Aorta (tissue), 5 donors: ENCODE results near the gene FBXL3. TPM values are rescaled to one million over a fixed set of nuclear protein-coding genes. Genes with fewer than 3 reads are reported as not detected.

Experiments used
- ATAC-seq: fragments of 200-7000 bp; cut with Tn5 transposase; one replicate; pipeline ENCODE4 v1.9.1; 2022; ENCODE audit warnings: moderate library complexity; ENCODE audit not compliant: low FRiP score
- DNase-seq, 2 donors: peaks; one replicate each; pipeline ENCODE4 v3.0.0-alpha.2; 2020
- H3K27ac ChIP-seq, 2 donors: one replicate each; pipeline ENCODE4 v1.5.1; 2013; ENCODE audit warnings: low read length in 2 of 2, mild to moderate bottlenecking in 2 of 2, moderate library complexity in 2 of 2, control low read depth in 1 of 2, inconsistent platforms in 1 of 2, low read depth in 1 of 2
- H3K27me3 ChIP-seq, 2 donors: one replicate each; pipeline ENCODE4 v1.6.1; 2013; ENCODE audit warnings: control low read depth in 1 of 2, low read length in 1 of 2, mild to moderate bottlenecking in 1 of 2, moderate library complexity in 1 of 2; ENCODE audit not compliant: insufficient read depth in 2 of 2, control insufficient read depth in 1 of 2
- H3K36me3 ChIP-seq, 2 donors: one replicate each; pipeline ENCODE4 v1.6.1; 2013; ENCODE audit warnings: control low read depth in 1 of 2, low read length in 1 of 2, mild to moderate bottlenecking in 1 of 2; ENCODE audit not compliant: insufficient read depth in 2 of 2, control insufficient read depth in 1 of 2
- H3K4me1 ChIP-seq, 2 donors: one replicate each; pipeline ENCODE4 v1.6.1; 2013; ENCODE audit warnings: low read length in 2 of 2, control low read depth in 1 of 2, mild to moderate bottlenecking in 1 of 2, moderate library complexity in 1 of 2; ENCODE audit not compliant: insufficient read depth in 2 of 2, control insufficient read depth in 1 of 2
- H3K4me3 ChIP-seq, 2 donors: one replicate each; pipeline ENCODE4 v1.5.1; 2013; ENCODE audit warnings: low read length in 2 of 2, control low read depth in 1 of 2, mild to moderate bottlenecking in 1 of 2
- H3K9me3 ChIP-seq: one replicate; pipeline ENCODE4 v1.6.1; 2013; ENCODE audit warnings: mild to moderate bottlenecking, low read length; ENCODE audit not compliant: control insufficient read depth
- WGBS, 2 donors: extraction: QIAGEN DNeasy Blood & Tissue Kit; methylation state at CpG; one replicate each; pipeline ENCODE4 v1.1.7; 2013; 5-methylcytosine and 5-hydroxymethylcytosine counted together
- intact Hi-C, 2 donors: fragments of 100-400 bp; cut with DNase I; formaldehyde crosslinking; loops; one replicate each; pipeline versions ENCODE4 v1.14.2 to v1.15.0; 2022
- polyA plus RNA-seq, 2 donors: library from polyadenylated mRNA; stranded (reverse); fragments of 200-250 nt; gene quantifications; one replicate each; pipeline ENCODE4 v1.2.3, GENCODE V29; 2013
- total RNA-seq, 2 donors: library from RNA; stranded (reverse); fragmentation: NEBNext Ultra II Directional; extraction: Animal tissue kit (Norgen Biotek cat#: 25700); gene quantifications; one replicate each; pipeline ENCODE4 v1.2.1, GENCODE V29; 2021
- donor health status: healthy with polysubstance abuse.
- donor health status: Bipolar disorder and iron deficiency.
- donor health status: DM: no; HTN: no; CAD: no.
- donor health status: DM: no; HTN: no; CAD: no.
- donor health status: DM: yes; HTN: yes; CAD: no.

FBXL3 gene
- total and polyA plus RNA-seq, 4 donors = 38.7 to 73.9 (median 60.2) TPM

DNA sequence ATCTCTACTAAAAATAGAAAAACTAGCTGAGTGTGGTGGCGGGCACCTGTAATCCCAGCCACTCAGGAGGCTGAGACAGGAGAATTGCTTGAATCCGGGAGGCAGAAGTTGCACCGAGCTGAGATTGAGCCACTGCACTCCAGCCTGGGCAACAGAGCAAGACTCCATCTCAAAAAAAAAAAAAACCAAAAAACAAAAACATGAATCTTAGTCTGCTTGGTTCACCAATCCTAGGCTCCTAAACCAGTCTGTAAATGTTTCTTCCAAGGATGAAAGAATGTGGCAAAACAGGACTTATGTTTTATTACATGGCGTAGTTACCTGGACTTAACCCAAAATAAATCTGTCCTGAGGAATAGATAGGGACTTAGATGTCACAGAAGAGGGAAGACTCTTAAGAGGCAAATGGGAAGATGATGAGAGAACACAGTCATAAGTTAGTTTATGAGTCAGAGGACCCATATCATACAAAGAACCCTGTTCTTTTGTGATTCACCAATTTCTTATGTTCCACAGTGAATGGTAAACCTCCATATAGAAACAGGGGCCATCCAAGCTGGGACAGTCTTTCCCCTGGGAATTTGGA, 6.9 kb upstream of the FBXL3 start:
- intact Hi-C loops = no loop called here
- Histone ChIP-seq H3K9me3 (no peaks in the 10 kb centered on the region), H3K36me3 (no peaks in the 10 kb centered on the region), H3K4me3 (no peak overlapping the region), H3K27me3 (no peaks in the 10 kb centered on the region), H3K27ac (no peak overlapping the region), H3K4me1 (no peaks in the 10 kb centered on the region)
- DNase-seq (no peak), ATAC-seq (no peak)
- WGBS, 2 donors = 94 to 96% methylated on average over 4 of the region's 4 CpGs

DNA sequence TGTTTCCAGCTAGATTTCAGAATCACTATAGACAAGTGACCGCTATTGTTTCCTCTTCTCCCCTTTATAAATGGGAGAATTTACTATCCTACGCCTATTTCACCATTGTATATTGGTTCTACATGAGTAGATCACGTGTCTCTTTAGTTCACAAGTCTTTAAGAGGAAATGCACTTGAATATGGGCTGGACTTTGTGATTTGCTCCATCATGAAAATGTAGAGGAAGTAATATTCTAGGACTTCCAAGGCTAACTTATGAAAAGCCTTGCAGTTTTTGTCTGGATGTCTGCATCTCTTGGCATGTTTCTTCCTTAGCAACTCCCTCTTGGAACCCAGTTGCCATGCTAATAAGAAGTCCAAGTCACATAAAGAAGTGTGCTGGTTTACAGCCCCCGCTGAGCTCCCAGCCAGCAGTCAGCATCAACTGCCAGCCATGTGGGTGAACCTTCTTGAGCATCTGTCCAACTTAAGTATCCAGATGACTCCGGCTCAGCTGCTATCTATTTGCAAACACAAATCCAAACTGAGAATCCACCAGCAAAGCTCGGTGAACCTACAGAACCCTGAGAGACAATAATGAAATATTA, 4.8 kb upstream of the FBXL3 start:
- Histone ChIP-seq H3K36me3 (no peaks in the 10 kb centered on the region), H3K4me1 (no peaks in the 10 kb centered on the region), H3K27ac (no peak overlapping the region), H3K27me3 (no peaks in the 10 kb centered on the region), H3K9me3 (no peaks in the 10 kb centered on the region), H3K4me3 (no peak overlapping the region)
- intact Hi-C loops = no loop called here
- WGBS, 2 donors = 96 to 97% methylated on average over 6 of the region's 6 CpGs
- DNase-seq (no peak), ATAC-seq (no peak)

DNA sequence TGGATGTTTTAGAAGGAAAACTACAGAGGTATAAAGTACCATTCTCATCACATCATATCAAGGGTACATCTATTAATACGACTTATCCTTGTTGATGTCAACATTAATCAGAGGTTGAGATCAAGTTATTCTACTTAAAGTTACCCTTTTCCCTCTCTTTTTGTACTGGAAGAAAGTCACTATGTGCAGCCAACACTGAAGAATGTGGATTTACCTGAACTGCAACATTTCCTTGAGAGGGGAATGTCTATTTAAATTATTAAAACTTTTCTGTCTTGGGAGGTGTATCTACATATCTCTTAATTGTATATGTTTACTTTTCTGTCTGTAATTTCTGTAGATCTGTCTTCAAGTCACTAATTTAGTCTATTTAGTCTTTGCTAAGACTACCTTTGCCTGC, 2.5 kb upstream of the FBXL3 start:
- no peak overlapping the region for H3K27ac ChIP-seq
- H3K9me3 ChIP-seq = no peaks in the 10 kb centered on the region
- peaks cover 0 to 2% of the 10 kb centered on the region in 2 donors for H3K4me1 ChIP-seq
- no peak for ATAC-seq
- intact Hi-C loops = loop anchor here (10.0 kb wide), 1 partner anchor 295 kb away; the partner anchor contains the start of gene MYCBP2 (in 2 of the 2)
- no peaks in the 10 kb centered on the region for H3K27me3 ChIP-seq
- 95 to 97% methylated on average over 1 of the region's 1 CpG for WGBS, 2 donors
- H3K4me3 ChIP-seq = no peak overlapping the region
- DNase-seq = no peak
- H3K36me3 ChIP-seq = no peaks in the 10 kb centered on the region

DNA sequence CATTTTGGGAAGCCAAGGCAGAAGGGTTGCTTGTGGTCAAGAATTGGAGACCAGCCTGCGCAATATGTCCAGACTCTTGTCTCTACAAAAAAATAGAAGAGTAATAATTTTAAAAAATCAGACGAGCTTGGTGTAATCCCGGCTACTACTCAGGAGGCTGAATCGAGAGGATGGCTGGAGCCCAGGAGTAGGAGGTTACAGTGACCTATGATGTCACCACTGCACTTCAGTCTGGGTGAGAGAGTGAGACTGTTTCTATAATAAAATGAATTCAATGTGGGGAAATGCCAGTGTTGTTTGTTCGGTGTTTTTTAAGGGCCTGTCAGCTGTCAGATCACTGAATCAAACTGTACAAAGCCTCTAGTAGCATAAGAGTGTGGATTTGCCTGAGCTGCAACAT, 1.2 kb upstream of the FBXL3 start:
- intact Hi-C loops = loop anchor here (10.0 kb wide), 1 partner anchor 297 kb away; the partner anchor contains the start of gene MYCBP2 (in 2 of the 2)
- no peaks in the 10 kb centered on the region for H3K36me3 ChIP-seq
- ATAC-seq (no peak), DNase-seq (peak in 1 of 2 donors; percentile 57)
- H3K27me3 ChIP-seq = no peaks in the 10 kb centered on the region
- WGBS, 2 donors = 30 to 49% methylated on average over 5 of the region's 5 CpGs
- peak overlapping the region in 1 of 2 donors; percentile 38 for H3K27ac ChIP-seq
- peak overlapping the region; percentile 98 to 100 for H3K4me3 ChIP-seq
- no peaks in the 10 kb centered on the region for H3K9me3 ChIP-seq
- H3K4me1 ChIP-seq = peaks cover 0 to 2% of the 10 kb centered on the region in 2 donors

DNA sequence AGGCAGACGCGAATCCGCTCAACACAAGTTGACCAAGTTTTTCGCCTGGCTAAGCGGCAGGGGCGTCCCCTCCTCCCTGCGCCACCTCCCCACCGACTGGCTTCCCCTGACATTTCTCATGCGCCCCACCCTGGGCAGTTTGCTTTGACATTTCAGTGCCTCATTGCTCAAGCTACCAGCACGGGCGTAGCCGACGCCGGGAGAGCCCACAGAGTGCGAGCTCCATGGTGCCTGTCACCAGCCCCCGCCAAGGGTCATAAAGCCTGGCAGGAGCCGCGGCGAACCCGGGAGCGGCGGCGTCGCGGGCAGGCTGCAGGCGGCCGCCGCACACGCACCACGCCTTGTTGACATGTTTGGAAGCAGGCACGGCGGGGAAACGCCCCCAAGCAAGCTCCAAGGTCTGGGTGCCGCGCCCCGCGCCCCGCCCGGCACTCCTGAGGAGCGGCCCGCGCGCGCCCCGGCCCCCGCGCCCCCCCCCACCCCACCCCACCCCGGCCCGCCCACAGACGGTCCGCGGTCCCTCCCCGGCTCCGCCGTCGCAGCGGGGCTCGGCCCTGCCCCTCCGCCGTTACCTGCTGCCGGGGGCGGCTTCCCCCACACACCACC, 601 bp downstream of the FBXL3 start:
- no peaks in the 10 kb centered on the region for H3K27me3 ChIP-seq
- intact Hi-C loops = loop anchor here (10.0 kb wide), 1 partner anchor 298 kb away; the partner anchor contains the start of gene MYCBP2 (in 2 of the 2)
- DNase-seq (peak; percentile 86 to 92), ATAC-seq (peak; percentile 82)
- H3K27ac ChIP-seq = peak overlapping the region; percentile 92 to 99
- H3K4me3 ChIP-seq = peak overlapping the region; percentile 96 to 98
- 0 to 1% methylated on average over 33 to 61 of the region's 62 CpGs for WGBS, 2 donors
- no peaks in the 10 kb centered on the region for H3K9me3 ChIP-seq
- H3K4me1 ChIP-seq = peaks cover 0 to 2% of the 10 kb centered on the region in 2 donors
- no peaks in the 10 kb centered on the region for H3K36me3 ChIP-seq

DNA sequence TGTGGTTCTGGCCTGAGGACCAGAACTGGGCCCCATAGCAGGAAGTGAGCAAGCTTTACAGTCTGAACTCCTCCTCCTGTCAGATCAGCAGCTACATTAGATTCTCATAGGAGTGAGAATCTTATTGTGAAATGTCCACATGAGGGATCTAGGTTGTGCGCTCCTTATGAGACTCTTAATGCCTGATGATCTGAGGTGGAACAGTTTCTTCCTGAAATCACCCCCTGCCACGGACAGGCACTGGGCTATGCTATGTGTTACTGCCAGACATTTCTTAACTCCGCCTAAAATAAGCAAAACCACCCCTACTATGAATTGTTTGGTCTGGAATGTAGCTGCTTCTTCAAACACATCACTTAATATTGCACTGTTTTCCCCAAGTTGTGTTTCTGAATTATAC, 4.6 kb downstream of the FBXL3 start:
- H3K4me3 ChIP-seq = no peak overlapping the region
- no peak for ATAC-seq
- intact Hi-C loops = loop anchor here (10.0 kb wide), 1 partner anchor 302 kb away; the partner anchor contains the start of gene MYCBP2 (in 2 of the 2)

DNA sequence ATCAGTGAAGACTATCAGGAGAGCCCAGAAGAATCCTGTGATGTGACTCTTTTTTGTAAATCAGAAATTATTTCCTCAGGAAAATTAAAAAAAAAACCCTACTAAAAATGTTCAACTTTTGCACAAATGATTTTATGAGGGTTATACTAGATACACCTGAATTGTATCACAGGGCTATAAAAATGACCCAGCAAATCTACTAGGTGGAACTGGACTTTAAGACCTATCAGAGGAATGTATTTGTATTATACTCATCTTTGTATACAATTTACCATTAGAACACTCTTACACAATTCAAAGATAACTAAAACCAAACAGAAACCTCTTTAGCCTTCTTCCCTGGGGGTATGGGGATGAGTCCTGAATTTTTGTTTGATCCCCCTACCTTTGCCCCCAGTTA, 7.2 kb downstream of the FBXL3 start:
- Histone ChIP-seq H3K4me1 (peaks cover 0 to 10% of the 10 kb centered on the region in 2 donors), H3K36me3 (no peaks in the 10 kb centered on the region), H3K9me3 (no peaks in the 10 kb centered on the region), H3K27me3 (no peaks in the 10 kb centered on the region), H3K4me3 (no peak overlapping the region), H3K27ac (no peak overlapping the region)
- intact Hi-C loops = loop anchor here (10.0 kb wide), 1 partner anchor 305 kb away; the partner anchor contains the start of gene MYCBP2 (in 2 of the 2)
- ATAC-seq (no peak), DNase-seq (no peak)

More for the DNA sequence above, 4.6 kb downstream of the FBXL3 start:
- 42 to 50% methylated on average over 3 of the region's 3 CpGs for WGBS, 2 donors
- Histone ChIP-seq H3K27ac (no peak overlapping the region), H3K36me3 (no peaks in the 10 kb centered on the region), H3K9me3 (no peaks in the 10 kb centered on the region), H3K27me3 (no peaks in the 10 kb centered on the region), H3K4me1 (peaks cover 2 to 10% of the 10 kb centered on the region in 2 donors)
- no peak for DNase-seq

DNA sequence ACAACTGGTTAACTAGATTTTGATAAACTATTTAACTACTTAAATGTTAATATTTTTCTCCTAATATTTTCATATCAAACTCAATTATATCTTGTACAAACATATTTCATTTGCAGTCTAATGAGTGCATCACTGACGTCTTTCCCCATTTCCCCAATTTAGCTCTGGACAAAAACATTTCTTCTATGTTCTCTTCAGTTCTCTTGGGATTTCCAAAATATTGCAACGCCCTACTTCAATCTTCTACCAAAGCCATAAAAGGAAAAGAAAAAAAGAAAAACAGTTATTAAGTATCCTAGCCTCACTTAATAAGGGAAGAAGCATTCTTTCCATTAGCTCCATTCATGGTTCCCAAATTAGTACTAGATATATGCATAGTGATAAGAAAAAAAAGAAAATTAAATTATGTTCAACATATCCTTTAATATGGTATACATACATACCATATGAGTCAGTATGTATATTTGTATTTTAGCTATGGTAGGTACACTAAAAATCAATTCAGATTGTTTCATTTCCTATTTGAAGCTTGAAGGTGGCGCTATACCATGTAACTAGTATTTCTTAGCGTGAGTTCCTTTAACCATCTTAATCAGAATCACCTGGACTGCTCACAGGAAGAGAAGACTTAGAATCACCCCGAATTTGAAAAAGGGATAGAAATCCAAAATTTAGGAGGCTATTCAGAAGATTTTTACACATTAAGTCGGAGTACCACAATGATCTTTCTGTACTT, 9.9 kb downstream of the FBXL3 start:
- 64 to 65% methylated on average over 6 of the region's 6 CpGs for WGBS, 2 donors
- H3K27ac ChIP-seq = peak overlapping the region in 1 of 2 donors; percentile 78
- H3K4me1 ChIP-seq = peaks cover 0 to 10% of the 10 kb centered on the region in 2 donors
- peaks cover 4% of the 10 kb centered on the region in 2 donors for H3K36me3 ChIP-seq
- H3K9me3 ChIP-seq = no peaks in the 10 kb centered on the region
- ATAC-seq = peak; percentile 21
- no peak overlapping the region for H3K4me3 ChIP-seq
- H3K27me3 ChIP-seq = no peaks in the 10 kb centered on the region
- intact Hi-C loops = no loop called here
- no peak for DNase-seq
